Spleen (tissue), 11 donors: ENCODE measurements around the gene NRN1L. TPM values are rescaled to one million over a fixed set of nuclear protein-coding genes. Genes with fewer than 3 reads are reported as not detected.

ENCODE experiments used
- DNase-seq: peaks from one replicate; pipeline ENCODE4 v3.0.0-alpha.2; 2020
- H3K27ac ChIP-seq, 8 donors: fragments of 200-600 bp; sonication (generic) in 7 of 8; 1 replicate in 4 of 8; 2 replicates in 4 of 8; pipeline versions ENCODE4 v1.5.0 to v1.8.0; 2016 to 2021; ENCODE audit warnings: inconsistent platforms in 4 of 8, mild to moderate bottlenecking in 4 of 8, moderate library complexity in 1 of 8
- H3K27me3 ChIP-seq, 7 donors: fragments of 200-600 bp; sonication (generic) in 6 of 7; replicated peaks in 1 of 7; 1 replicate in 4 of 7; 2 replicates in 3 of 7; pipeline versions ENCODE4 v1.5.0 to v1.8.0; 2016 to 2021; ENCODE audit warnings: inconsistent platforms in 3 of 7, mild to moderate bottlenecking in 1 of 7
- H3K36me3 ChIP-seq, 6 donors: fragments of 200-600 bp; sonication (generic) in 5 of 6; 1 replicate in 4 of 6; 2 replicates in 2 of 6; pipeline versions ENCODE4 v1.5.0 to v1.8.0; 2016 to 2021; ENCODE audit warnings: inconsistent platforms in 2 of 6
- H3K4me1 ChIP-seq, 6 donors: fragments of 200-600 bp; sonication (generic) in 5 of 6; 1 replicate in 3 of 6; 2 replicates in 3 of 6; pipeline versions ENCODE4 v1.5.0 to v1.8.0; 2016 to 2021; ENCODE audit warnings: inconsistent platforms in 3 of 6
- H3K4me3 ChIP-seq, 8 donors: fragments of 200-600 bp; sonication (generic) in 7 of 8; 1 replicate in 4 of 8; 2 replicates in 4 of 8; pipeline versions ENCODE4 v1.5.0 to v1.8.0; 2016 to 2021; ENCODE audit warnings: inconsistent platforms in 4 of 8, mild to moderate bottlenecking in 4 of 8, moderate library complexity in 2 of 8
- H3K9me3 ChIP-seq, 8 donors: fragments of 200-600 bp; sonication (generic) in 7 of 8; 1 replicate in 4 of 8; 2 replicates in 4 of 8; pipeline versions ENCODE4 v1.5.0 to v1.8.0; 2016 to 2021; ENCODE audit warnings: inconsistent platforms in 4 of 8
- CTCF ChIP-seq, 11 experiments: fragments of 200-600 bp in 7 of 11; fragments of 450-650 bp in 4 of 11; sonication (generic) in 4 of 11; IDR thresholded peaks in 8 of 11; conservative IDR thresholded peaks in 3 of 11; 1 replicate in 7 of 11; 2 replicates in 4 of 11; pipeline versions ENCODE4 v1.4.0 to v1.8.0; 2016 to 2021; ENCODE audit warnings: antibody characterized with exemption in 11 of 11, inconsistent platforms in 4 of 11, mild to moderate bottlenecking in 1 of 11
- POLR2A ChIP-seq, 3 donors: fragments of 450-650 bp; IDR thresholded peaks; one replicate each; pipeline ENCODE4 v1.5.1; 2017; ENCODE audit warnings: antibody characterized with exemption in 3 of 3, mild to moderate bottlenecking in 1 of 3
- POLR2AphosphoS5 ChIP-seq, 3 donors: sonication (generic); formaldehyde crosslinking; IDR thresholded peaks; one replicate each; pipeline ENCODE4 v1.5.1; 2017; ENCODE audit warnings: antibody characterized with exemption in 3 of 3
- WGBS, 5 donors: extraction: QIAGEN DNeasy Blood & Tissue Kit in 3 of 5; methylation state at CpG; one replicate each; pipeline versions ENCODE4 v1.1.5 to v1.1.7; 2013 to 2018; 5-methylcytosine and 5-hydroxymethylcytosine counted together
- intact Hi-C: fragments of 100-400 bp; cut with DNase I; formaldehyde crosslinking; loops from one replicate; pipeline ENCODE4 v1.15.0; 2023; ENCODE audit warnings: low total_unique reads
- polyA plus RNA-seq, 3 donors: library from polyadenylated mRNA; stranded (reverse); fragments of 200-250 nt; gene quantifications; one replicate each; pipeline ENCODE4 v1.2.1, GENCODE V29; 2013
- total RNA-seq, 7 donors: library from RNA; depleted of rRNA in 3 of 7; stranded (reverse); fragments of >200 nt in 3 of 7; fragmentation: NEBNext Ultra II Directional in 4 of 7; extraction: Animal tissue kit (Norgen Biotek cat#: 25700) in 4 of 7; gene quantifications; one replicate each; pipeline versions ENCODE4 v1.1.0 to v1.2.1, GENCODE V29; 2016 to 2021
- donor health status: healthy with polysubstance abuse.
- donor health status: DM: no; HTN: no; CAD: no; lungs with moderate emphysema.
- donor health status: DM: no; HTN: no; CAD: no.
- donor health status: Bipolar disorder and iron deficiency.
- donor health status: healthy.
- donor health status: DM: no; HTN: no; CAD: no.
- donor health status: DM: yes; HTN: yes; CAD: no.

The NRN1L gene
- total and polyA plus RNA-seq, 10 donors: 0.60 to 6.2 (median 3.0) TPM; not detected in 2

- WGBS, 5 donors: 94 to 99% (median 97%) methylated on average over 5 of the region's 5 CpGs
- TF ChIP-seq CTCF (IDR thresholded peaks at IDR 0.05 in 8 of 11, conservative IDR thresholded peaks at IDR 0.05 in 3 of 11): no peak
- TF ChIP-seq POLR2A (IDR thresholded peaks at IDR 0.05): no peak
- no peak for TF ChIP-seq POLR2AphosphoS5 (IDR thresholded peaks at IDR 0.05)
- intact Hi-C loops: no loop called here
- Histone ChIP-seq H3K4me3 (no peak overlapping the region), H3K36me3 (peaks cover 0 to 45% (median 4%) of the 10 kb centered on the region in 6 donors), H3K9me3 (no peaks in the 10 kb centered on the region), H3K4me1 (peaks cover 0 to 41% (median 13%) of the 10 kb centered on the region in 6 donors), H3K27me3 (no peaks in the 10 kb centered on the region), H3K27ac (no peak overlapping the region)
- DNase-seq: no peak
Observed at GRCh38 chr16:67901734-67902133, 17.0 kb downstream of the NRN1L start.

- peaks cover 0 to 45% (median 4%) of the 10 kb centered on the region in 6 donors for H3K36me3 ChIP-seq
- DNase-seq: no peak
- H3K27ac ChIP-seq: peak overlapping the region in 6 of 8 donors; percentile 29 to 81 (median 47)
- H3K27me3 ChIP-seq: no peaks in the 10 kb centered on the region
- TF ChIP-seq POLR2AphosphoS5 (IDR thresholded peaks at IDR 0.05): no peak
- no peak for TF ChIP-seq CTCF (IDR thresholded peaks at IDR 0.05 in 8 of 11, conservative IDR thresholded peaks at IDR 0.05 in 3 of 11)
- no peak for TF ChIP-seq POLR2A (IDR thresholded peaks at IDR 0.05)
- H3K4me3 ChIP-seq: no peak overlapping the region
- no peaks in the 10 kb centered on the region for H3K9me3 ChIP-seq
- intact Hi-C loops: no loop called here
- H3K4me1 ChIP-seq: peaks cover 0 to 30% (median 9%) of the 10 kb centered on the region in 6 donors
- 76 to 91% (median 82%) methylated on average over 4 of the region's 4 CpGs for WGBS, 5 donors
Observed at GRCh38 chr16:67902831-67903230, 18.1 kb downstream of the NRN1L start.

- H3K36me3 ChIP-seq: peaks cover 0 to 67% (median 29%) of the 10 kb centered on the region in 6 donors
- H3K4me1 ChIP-seq: peaks cover 0 to 25% (median 5%) of the 10 kb centered on the region in 6 donors
- intact Hi-C loops: no loop called here
- 87 to 95% (median 94%) methylated on average over 11 of the region's 11 CpGs for WGBS, 5 donors
- TF ChIP-seq CTCF (IDR thresholded peaks at IDR 0.05 in 8 of 11, conservative IDR thresholded peaks at IDR 0.05 in 3 of 11): no peak
- TF ChIP-seq POLR2AphosphoS5 (IDR thresholded peaks at IDR 0.05): no peak
- no peak for TF ChIP-seq POLR2A (IDR thresholded peaks at IDR 0.05)
- no peak overlapping the region for H3K27ac ChIP-seq
- H3K27me3 ChIP-seq: no peaks in the 10 kb centered on the region
- H3K4me3 ChIP-seq: no peak overlapping the region
- DNase-seq: no peak
- no peaks in the 10 kb centered on the region for H3K9me3 ChIP-seq
Observed at GRCh38 chr16:67907397-67908180, 22.9 kb downstream of the NRN1L start.

- no peak for DNase-seq
- intact Hi-C loops: no loop called here
- peaks cover 0 to 68% (median 25%) of the 10 kb centered on the region in 6 donors for H3K36me3 ChIP-seq
- TF ChIP-seq CTCF (IDR thresholded peaks at IDR 0.05 in 8 of 11, conservative IDR thresholded peaks at IDR 0.05 in 3 of 11) (no peak), POLR2AphosphoS5 (IDR thresholded peaks at IDR 0.05) (peak in 1 of 3 donors; percentile 37), POLR2A (IDR thresholded peaks at IDR 0.05) (no peak)
- H3K9me3 ChIP-seq: no peaks in the 10 kb centered on the region
- H3K27me3 ChIP-seq: no peaks in the 10 kb centered on the region
- no peak overlapping the region for H3K4me3 ChIP-seq
- H3K4me1 ChIP-seq: peaks cover 0 to 17% (median 0%) of the 10 kb centered on the region in 6 donors
- 95 to 98% (median 97%) methylated on average over 35 to 36 of the region's 36 CpGs for WGBS, 5 donors
- no peak overlapping the region for H3K27ac ChIP-seq
Observed at GRCh38 chr16:67909056-67909742, 24.5 kb downstream of the NRN1L start.
